SKM-1 (cell line): ENCODE data around the gene NET1.

ENCODE experiments used
- DNase-seq: peaks from one replicate; lab custom pipeline; 2025; ENCODE audit not compliant: unreplicated experiment; lab: John Stamatoyannopoulos, UW

The NET1 gene

DNA sequence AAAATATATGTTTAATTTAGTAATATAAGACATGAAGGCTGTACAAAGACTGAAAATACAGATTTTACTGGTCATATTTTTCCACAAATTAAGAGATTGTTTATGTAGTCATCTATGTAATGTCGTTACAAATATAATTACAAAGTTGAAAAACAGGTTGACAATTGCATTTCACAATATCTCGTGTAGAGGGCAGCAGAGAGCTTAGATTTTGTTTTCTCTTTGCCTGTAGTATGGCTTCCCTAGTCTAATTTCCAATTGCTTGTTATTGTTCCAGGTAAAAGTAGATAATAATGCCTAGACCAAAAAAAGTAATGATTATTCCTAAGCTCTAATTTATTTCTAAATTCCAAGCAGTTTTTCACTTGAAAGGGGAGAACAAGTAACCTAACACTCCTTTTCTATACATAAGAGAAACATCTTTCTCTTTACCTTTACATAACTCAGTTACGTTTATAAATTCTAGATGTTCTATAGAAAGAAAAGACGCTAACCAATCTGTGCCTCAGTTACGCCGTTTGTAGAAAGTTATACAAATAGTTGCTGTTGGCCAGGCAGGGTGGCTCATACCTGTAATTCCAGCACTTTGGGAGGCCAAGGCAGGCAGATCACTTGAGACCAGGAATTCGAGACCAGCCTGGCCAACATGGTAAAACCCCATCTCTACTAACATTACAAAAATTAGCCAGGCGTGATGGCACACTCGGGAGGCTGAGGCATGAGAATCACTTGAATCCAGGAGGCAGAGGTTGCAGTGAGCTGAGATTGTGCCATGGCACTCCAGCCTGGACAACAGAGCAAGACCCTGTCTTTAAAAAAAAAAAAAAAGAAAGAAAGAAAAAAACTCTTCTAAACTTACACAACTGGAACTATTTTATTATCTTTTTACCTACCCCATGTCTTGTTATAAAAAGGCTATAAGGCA is 30.0 kb downstream of the NET1 start:
- peak; percentile 1 for DNase-seq

DNA sequence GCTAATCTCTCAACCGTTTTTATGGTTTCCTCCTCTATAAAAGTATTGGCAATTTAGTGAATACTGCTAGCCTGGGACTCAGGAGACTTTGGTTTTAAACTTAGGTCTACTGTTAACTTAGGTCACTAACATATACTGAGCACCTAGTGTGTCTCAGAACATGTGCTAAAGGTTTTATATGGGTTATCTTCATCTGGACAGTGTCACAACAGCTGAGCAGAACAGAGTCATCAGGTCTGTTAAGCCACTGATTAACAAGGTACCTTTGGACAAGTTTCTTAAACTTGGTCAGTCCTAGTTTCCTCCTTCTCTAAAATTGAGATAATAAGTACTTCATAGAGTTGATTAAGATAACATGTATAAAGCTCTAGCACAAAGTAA is 30.6 kb downstream of the NET1 start:
- no peak for DNase-seq

DNA sequence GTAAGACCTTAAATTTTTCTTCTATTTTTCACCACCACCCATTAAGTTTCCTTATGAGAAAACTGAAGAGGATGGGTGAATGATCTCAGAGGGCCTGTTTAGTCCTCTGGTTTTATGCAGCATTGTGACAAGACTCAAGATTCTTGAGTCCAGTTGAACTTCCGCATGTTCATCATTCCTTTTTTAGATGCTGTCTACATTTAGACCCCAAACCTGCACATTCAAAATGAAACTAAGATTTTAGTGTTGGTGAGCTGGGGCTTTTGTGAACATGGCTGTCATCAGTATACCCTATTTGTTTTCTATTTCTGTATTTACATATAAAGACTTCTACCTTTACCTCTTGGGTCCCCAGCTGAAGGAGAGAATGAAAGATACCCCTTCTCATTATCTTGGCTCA is 31.1 kb downstream of the NET1 start:
- no peak for DNase-seq

DNA sequence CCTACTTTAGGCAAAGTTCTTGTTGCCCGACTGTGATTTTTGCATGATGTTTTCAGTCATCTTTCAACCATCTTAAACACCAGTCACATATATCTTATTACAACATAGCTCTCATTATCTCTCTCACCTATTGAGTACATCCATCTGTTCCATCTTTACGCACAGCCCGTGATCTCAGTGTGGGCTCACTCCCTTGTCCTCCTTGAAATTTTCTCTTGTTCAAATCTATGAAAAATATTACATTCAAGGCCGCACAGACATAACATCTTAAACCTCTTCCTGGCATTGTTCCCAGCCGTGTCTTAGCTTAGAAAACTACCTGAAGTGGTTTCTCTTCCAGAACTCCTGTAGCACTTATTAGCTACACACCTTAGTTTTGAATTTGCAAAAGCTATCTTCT is 32.6 kb downstream of the NET1 start:
- no peak for DNase-seq

DNA sequence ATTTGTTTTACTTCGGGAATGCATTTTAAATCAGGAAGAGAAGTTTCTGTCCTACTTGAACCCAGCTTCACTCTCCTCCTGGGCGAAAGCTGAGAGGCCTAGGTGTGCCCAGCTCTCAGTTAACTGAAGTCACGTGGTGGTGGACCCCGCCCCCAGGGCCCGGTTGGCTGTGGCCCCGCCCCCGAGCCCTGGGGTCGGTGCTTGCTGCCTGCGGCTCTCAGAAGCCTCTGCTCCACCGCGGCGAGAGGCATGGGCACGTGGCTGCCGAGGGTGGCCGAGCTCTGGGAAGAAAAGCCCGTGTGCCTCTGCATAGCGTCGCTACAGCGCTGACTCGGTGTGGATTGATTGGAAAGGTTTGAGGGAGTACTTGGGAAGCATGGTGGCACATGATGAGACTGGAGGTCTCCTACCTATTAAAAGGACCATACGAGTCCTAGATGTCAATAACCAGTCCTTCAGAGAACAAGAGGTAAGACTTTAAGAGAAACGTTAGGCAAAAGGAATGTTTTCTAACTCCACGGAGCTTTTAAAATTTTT is 34.1 kb downstream of the NET1 start:
- no peak for DNase-seq

DNA sequence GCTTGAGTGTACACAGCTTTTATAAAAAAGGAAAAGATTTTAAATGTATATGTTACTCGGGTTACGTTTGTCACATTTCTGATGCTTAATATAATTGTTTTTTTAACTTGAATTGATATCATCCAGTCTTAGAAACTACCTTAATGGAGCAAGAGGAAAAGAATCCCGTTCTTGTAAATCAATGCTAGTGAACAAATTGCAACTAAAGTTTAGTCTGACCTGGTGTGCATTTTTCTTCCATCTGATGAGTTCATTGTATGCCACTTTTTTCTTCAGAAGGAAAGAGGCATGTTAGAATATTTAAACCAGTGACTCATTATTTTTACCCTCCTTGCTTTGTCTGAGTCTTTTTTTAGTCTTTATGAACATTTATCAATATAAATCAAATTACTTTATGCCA is 34.7 kb downstream of the NET1 start:
- DNase-seq = no peak

DNA sequence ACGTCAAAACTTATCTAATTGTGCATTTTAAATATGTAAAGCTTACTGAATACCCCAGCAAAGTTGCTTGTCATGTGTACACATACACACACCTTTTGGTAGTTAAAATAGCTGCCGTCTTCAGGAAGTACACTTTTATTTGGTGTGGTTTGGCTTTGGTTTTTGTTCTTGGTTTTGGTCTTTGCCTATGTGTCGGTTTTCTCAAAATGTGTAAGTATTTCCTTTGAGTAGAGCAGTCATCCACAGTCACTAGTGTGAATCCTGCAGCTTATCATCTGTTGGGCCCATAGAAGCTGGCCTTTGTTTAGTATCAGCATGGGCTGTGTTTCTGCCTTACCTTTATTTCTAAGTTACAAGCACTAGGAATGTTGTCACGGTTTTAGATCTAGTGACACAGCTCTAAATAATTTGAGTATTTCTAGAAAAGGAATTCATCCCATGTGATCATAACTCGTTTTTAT is 35.3 kb downstream of the NET1 start:
- no peak for DNase-seq

DNA sequence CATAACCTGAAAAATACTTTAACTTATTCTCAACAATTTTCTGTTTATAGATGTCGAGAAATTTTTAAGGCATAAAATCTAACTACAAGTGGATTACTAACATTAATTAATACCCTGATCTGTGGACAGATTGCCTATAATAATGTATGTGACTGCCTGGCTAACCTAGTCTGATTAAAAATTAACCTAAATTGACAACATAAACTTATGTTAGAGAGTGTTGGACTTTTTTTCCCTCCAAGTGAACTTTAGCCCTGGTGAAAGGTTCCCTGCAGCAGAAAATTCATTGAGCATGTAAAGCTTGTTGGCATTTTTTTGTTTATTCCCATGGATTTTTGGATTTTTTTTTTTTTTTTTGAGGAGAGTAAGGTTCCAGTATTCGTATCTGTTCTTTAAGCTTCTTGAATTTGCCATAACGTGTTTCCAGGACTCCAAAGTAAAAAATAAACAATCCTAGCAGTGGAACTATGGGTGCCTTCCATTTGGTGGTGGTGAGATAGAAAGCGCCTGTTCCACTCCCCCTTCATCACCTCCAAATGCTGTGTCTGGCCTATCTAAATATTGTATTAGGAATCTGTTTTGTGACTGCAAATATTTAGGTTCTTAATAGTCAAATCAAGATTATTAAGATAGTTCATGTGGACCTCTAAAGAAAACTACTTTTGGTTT is 36.1 kb downstream of the NET1 start:
- DNase-seq = no peak

DNA sequence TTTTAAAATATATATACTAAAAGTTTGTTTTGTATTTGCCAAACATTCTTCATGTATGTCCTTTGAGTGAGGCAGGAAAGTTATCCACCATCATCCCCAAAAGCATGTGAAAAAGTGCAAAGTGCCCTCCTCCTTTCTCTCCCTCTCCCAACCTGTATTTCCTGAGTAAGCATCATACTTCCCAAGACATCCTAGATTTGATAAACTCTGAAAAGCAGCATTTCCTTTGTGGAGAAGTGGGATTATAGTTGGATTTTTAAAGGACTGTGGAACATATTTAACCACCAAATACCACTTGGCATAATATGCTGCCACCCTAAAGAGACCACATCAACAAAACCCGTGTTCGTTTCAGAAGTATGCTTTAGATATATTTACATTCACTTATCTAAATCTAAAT is 36.9 kb downstream of the NET1 start:
- DNase-seq = no peak

DNA sequence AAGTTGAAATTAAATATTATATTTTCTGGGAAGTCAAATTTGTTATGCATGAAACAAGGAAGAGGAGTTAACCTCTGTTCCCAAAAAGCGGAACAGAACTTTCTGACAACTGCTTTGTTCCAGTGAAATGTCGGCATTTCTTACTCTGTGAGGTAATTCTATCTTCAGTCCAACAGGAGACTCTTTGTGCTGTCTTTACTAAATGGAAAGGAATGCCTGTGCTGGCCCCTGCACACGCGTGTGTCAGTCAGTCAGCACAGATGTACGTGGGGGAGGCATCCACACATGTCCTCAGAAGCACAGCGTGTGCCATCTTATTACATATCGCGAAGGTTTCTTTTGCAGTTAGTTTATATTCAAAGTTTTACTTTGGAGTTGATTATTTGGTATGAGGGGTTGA is 37.5 kb downstream of the NET1 start:
- no peak for DNase-seq

DNA sequence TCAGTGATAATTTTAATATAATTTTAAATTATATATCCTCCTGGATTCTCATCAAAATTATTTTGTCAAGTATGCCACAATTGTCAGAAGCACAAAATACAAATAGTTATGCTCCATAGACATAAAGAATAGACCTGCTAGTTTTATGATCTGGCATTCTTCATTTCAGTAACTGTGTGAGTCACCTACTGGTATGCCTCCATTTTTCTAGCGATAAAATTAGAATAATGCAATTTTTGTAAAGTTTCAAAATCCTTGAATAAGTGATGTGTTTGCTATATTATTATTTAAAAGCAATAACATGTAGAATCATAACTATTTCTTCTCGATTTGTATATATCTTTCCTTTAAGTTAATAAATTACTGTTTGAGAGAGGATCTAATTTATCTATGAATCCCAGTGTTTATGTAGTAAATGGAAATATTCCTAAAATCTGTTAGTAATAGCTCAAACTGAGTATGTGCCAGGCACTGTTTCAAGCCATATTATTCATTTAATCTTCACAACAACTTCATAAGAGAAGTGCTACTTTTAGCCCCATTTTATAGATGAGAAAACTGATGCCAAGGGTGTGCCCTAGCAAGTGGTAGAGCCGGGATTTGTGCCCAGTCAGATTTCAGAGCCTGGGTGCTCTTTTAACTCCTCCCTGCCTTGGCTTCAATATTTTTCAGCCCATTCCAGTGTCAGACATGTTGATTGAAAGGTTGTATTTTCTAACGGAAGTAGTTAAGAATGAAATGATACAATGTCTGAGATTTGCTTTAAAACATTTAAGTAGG is 38.4 kb downstream of the NET1 start:
- DNase-seq = no peak

DNA sequence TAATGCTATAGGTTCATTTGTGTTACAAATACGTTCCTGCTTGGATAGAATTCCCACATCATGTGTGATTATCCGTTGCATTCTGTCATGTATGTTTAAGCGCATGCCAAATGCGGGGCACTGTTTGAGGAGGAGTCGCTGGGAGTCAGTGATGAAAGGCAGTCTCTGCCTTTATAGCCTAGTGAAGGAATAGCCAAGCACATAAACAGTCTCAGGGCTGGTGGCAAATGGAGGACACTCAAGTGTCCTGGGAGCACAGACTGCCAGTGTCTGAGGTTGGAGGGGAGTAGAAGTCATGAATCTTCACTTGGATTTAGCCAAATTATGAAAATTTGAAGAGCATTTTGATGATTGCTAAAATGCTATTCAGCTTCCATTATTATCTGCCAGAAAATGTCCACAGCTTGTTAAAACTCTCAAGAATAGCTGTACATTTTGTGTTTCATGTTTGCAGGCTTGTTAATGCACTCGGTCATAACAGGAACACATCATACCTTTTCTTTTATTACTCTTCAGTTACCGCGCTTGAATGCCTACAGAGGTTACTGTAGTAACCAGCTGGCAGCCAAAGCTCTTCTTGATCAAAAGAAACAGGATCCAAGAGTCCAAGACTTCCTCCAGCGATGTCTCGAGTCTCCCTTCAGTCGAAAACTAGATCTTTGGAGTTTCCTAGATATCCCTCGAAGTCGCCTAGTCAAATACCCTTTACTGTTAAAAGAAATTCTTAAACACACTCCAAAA is 41.6 kb downstream of the NET1 start:
- DNase-seq = no peak

DNA sequence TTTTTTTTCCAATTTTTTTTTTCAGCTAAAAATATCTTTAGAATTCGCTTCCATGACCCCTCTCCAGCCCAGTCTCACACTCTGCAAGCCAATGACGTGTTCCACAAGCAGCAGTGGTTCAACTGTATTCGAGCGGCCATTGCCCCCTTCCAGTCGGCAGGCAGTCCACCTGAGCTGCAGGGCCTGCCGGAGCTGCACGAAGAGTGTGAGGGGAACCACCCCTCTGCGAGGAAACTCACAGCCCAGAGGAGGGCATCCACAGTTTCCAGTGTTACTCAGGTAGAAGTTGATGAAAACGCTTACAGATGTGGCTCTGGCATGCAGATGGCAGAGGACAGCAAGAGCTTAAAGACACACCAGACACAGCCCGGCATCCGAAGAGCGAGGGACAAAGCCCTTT is 44.2 kb downstream of the NET1 start:
- DNase-seq = no peak

DNA sequence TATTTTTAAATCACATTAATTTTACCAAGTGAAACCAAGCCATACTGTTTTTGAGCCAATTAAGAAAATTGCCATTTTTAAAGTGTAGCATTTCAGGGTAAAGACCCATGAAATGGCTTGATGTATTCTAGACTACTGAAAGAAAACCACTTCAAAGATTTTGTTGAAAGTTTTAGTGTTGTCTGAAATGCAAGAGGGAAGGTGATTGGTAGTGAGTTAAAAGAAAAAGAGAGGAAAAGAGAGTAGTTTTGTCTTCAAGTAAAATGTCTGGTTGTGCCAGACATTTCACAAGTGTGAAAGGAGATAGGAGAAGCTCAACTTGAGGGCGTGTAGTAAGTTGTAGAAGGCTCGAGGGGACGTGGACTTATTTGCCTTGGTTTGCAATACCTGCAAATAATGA is 45.4 kb downstream of the NET1 start:
- no peak for DNase-seq

DNA sequence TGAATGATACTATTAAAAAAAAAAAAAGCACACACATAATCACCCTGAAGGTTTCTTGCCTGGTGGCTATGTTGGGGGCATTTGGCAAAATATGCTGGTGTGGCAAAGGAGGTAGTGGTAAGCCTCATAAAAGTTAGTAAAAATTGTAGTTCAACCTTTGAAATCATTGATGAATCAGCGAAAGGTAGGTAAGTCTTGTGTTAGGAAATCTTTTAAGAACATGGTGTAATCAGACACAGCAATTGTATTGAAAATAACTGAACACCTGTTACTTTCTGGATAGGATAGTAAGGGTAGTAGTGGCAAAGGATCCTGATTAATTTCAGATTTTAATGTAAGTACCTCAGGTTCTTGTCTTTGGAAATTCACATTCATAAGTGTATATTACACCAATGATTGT is 46.1 kb downstream of the NET1 start:
- no peak for DNase-seq

DNA sequence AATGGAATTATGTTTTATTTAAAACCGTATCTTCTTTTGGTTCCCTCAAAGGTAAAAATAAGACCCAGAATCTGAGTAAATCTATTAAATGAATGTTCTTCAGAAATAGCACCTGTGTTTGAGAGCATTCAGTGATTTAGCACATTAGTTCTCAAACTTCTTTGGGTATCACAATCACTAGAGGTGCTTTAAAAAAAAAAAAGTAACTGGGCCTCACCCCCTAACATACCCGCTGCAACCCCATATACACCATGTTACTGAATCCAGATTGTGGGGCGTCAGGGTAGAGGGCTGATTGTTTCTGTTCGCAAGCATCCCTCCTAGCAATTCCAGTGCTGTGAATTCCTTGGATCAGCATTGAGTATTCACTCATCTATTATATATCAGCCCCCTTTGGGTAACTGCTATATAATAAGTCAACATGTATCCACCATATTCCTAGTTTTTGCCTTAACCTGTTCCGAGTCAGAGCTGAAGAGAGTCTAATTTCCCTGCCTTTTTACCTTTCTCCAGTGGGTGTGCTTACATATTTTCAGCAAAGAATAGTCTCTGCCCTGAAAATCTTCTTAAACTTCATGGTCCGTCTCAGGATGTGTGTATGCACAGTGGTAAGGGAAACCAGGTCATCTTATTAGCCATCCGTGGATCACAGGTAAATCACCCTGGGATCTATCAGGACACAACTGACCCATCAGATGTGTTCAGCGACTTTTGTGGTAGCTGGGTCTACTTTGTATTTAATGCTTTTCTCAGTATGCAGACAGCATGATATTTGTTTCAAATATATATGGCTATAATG is 46.8 kb downstream of the NET1 start:
- DNase-seq = no peak

DNA sequence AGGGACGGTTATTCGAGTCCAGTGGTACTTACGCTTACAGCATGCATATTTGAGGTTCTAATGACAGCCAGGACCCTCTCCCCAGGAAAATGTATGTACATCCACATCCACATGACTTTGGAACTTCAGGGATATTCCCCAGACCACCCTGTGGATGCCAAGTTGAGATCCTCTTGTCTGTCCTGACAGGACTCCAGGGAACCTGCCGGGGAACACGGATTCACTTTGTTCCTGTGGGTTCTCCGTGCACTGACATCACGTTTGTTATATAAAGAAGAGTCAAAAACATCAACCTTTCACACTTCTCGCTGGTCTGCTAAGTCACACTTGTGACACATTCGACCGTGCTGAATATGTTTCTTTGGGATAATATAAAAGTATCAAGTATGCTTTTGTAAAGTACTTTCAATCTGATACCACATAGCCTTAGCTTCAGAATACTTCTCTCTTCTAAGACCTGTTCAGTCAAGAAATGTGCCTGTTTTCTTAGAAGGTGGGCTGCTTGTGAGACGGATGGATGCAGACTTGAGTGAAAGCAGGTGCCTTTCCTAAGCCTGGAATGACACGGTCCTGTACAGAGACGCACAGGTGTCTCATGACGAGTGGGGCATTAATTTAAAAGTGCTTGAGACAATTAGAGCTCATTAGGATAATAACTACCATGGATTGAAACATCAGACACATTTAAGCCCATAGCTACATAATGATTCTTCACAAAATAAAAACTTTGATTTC is 48.3 kb downstream of the NET1 start:
- DNase-seq = no peak

DNA sequence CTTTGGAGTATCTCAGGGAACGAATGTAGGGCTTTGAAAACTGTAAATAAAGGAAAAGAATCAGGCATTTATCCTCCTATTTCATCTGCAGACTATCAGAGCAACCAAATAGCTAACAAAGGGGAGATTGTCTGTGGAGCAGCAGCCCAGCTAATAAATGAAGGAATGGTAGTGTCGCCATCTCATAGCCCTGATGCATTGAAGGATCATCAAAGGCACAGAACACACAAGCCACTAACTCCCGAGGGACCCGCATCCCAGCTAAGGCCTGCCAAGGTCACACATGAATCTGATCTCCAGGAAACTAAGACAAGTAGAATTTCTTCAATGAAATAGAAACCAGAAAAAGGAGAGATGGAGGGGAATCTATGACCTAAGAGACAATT is 48.8 kb downstream of the NET1 start:
- DNase-seq = no peak
